ENCODE data around the gene HTT.

The HTT gene

GRCh38 chr4:3177905-3178304 lies 103.4 kb downstream of the HTT start:
- no peak for DNase-seq

- DNase-seq = no peak
Measured at GRCh38 chr4:3178351-3178750, 103.9 kb downstream of the HTT start.

GRCh38 chr4:3179126-3179706 lies 104.7 kb downstream of the HTT start:
- DNase-seq = no peak

- no peak for DNase-seq
Measured at GRCh38 chr4:3183008-3183407, 108.5 kb downstream of the HTT start.

GRCh38 chr4:3184725-3185124 lies 110.2 kb downstream of the HTT start:
- no peak for DNase-seq

GRCh38 chr4:3186609-3187008 lies 112.1 kb downstream of the HTT start:
- no peak for DNase-seq

- DNase-seq = no peak
Measured at GRCh38 chr4:3188118-3188517, 113.6 kb downstream of the HTT start.

GRCh38 chr4:3189459-3189858 lies 115.0 kb downstream of the HTT start:
- DNase-seq = no peak

- no peak for DNase-seq
Measured at GRCh38 chr4:3190549-3190948, 116.1 kb downstream of the HTT start.

- DNase-seq = no peak
Measured at GRCh38 chr4:3192188-3192587, 117.7 kb downstream of the HTT start.

- no peak for DNase-seq
Measured at GRCh38 chr4:3192827-3193226, 118.3 kb downstream of the HTT start.

- DNase-seq = no peak
Measured at GRCh38 chr4:3193531-3194203, 119.2 kb downstream of the HTT start.

GRCh38 chr4:3196670-3197359 lies 122.3 kb downstream of the HTT start:
- DNase-seq = no peak

GRCh38 chr4:3197366-3198105 lies 123.1 kb downstream of the HTT start:
- no peak for DNase-seq

- no peak for DNase-seq
Measured at GRCh38 chr4:3198906-3199305, 124.4 kb downstream of the HTT start.

- no peak for DNase-seq
Measured at GRCh38 chr4:3199653-3200422, 125.4 kb downstream of the HTT start.

GRCh38 chr4:3200423-3201090 lies 126.1 kb downstream of the HTT start:
- DNase-seq = no peak

- DNase-seq = no peak
Measured at GRCh38 chr4:3201718-3202702, 127.5 kb downstream of the HTT start.

GRCh38 chr4:3202836-3203820 lies 128.6 kb downstream of the HTT start:
- DNase-seq = no peak

- DNase-seq = no peak
Measured at GRCh38 chr4:3203971-3204431, 129.5 kb downstream of the HTT start.

All from NCI-H2171 (cell line).